Activated CD4-positive, alpha-beta memory T cell treated with anti-CD3 and anti-CD28 coated beads, Interleukin-2, amount 10 ng/mL, durations not matched to agents 7 days and 5 days (primary cell): ENCODE measurements around the gene FAM98C. TPM values are rescaled to one million over a fixed set of nuclear protein-coding genes. Genes with fewer than 3 reads are reported as not detected.

Experiments used
- CTCF ChIA-PET: fragments of 350-600 bp; sonication (Branson Sonifier 250); formaldehyde crosslinking; loops from one replicate; lab custom pipeline; 2021; ENCODE audit warnings: antibody characterized with exemption, inconsistent platforms; lab: Charles Lee
- POLR2A ChIA-PET: fragments of 350-600 bp; sonication (Branson Sonifier 250); formaldehyde crosslinking; loops from one replicate; lab custom pipeline; 2021; ENCODE audit warnings: antibody characterized with exemption; lab: Charles Lee
- DNase-seq: peaks from one replicate; pipeline ENCODE4 v3.0.0-alpha.2; 2020
- H3K27ac Mint-ChIP-seq: one replicate; pipeline ENCODE4 v1.8.0; 2021; ENCODE audit warnings: mild to moderate bottlenecking, mixed read lengths
- H3K27me3 Mint-ChIP-seq: one replicate; pipeline ENCODE4 v1.8.0; 2021; ENCODE audit warnings: mixed read lengths
- H3K36me3 Mint-ChIP-seq: one replicate; pipeline ENCODE4 v1.8.0; 2021; ENCODE audit warnings: low read depth, mixed read lengths
- H3K4me1 Mint-ChIP-seq: one replicate; pipeline ENCODE4 v1.8.0; 2021; ENCODE audit warnings: mixed read lengths
- H3K4me3 Mint-ChIP-seq: one replicate; pipeline ENCODE4 v1.8.0; 2021; ENCODE audit warnings: mild to moderate bottlenecking, mixed read lengths
- H3K9me3 Mint-ChIP-seq: one replicate; pipeline ENCODE4 v1.8.0; 2021; ENCODE audit warnings: mixed read lengths
- total RNA-seq, 2 experiments: library from RNA; stranded (reverse); gene quantifications; one replicate each; pipeline ENCODE4 v1.2.3, GENCODE V29; 2021

FAM98C gene
- total RNA-seq, 2 experiments from 2014 or later, result 34.7 to 36.5 TPM

DNA sequence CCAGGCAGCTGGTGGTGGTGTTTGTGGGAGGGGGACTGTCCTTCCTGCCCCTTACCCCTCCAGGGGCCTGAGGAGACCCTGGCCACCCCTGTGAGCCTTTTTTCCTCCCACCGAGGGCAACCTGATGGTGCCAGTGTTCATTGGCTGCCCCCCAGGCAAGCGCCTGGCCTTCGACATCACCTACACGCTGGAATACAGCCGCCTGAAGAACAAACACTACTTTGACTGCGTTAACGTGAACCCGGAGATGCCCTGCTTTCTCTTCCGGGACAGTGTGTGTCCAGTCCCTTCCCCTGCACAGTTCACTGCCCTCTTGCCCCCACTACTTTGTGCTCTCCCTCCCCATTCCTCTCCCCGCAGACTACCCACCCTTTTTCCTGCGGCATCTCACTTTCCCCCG lies 35.9 kb upstream of the FAM98C start:
- DNase-seq, result no peak
- Mint-ChIP-seq H3K36me3 (no peaks in the 10 kb centered on the region), H3K27me3 (peaks cover 9% of the 10 kb centered on the region), H3K4me1 (peaks cover 6% of the 10 kb centered on the region), H3K4me3 (no peak overlapping the region), H3K27ac (no peak overlapping the region), H3K9me3 (no peaks in the 10 kb centered on the region)
- POLR2A ChIA-PET, result no interaction called here
- CTCF ChIA-PET, result no interaction called here

DNA sequence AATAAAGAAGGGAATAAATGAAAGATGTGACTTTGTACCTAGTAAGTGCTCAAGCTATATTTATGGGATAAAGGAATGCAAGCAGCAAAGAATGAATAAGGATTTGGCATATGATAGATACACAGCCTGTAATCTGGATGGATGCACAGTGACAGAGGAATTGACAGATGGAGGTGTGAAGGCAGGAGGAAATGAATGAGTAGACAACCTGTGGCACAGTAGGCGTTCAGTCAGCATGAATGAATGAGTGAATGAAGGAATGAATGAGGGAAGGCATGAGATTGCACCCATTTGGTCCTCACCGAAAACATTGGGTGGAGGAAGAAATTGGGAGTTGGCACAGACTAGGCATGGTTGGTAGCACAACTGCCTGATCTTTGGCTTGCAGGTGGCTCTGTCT lies 33.3 kb upstream of the FAM98C start:
- Mint-ChIP-seq H3K9me3 (no peaks in the 10 kb centered on the region), H3K27ac (no peak overlapping the region), H3K4me3 (no peak overlapping the region), H3K36me3 (peaks cover under 1% of the 10 kb centered on the region), H3K27me3 (peaks cover 9% of the 10 kb centered on the region), H3K4me1 (peaks cover 6% of the 10 kb centered on the region)
- DNase-seq, result no peak
- POLR2A ChIA-PET, result no interaction called here
- CTCF ChIA-PET, result no interaction called here

- Mint-ChIP-seq H3K9me3 (no peaks in the 10 kb centered on the region), H3K4me3 (no peak overlapping the region), H3K4me1 (peaks cover 12% of the 10 kb centered on the region), H3K36me3 (peaks cover 7% of the 10 kb centered on the region), H3K27ac (no peak overlapping the region), H3K27me3 (peaks cover 9% of the 10 kb centered on the region)
- POLR2A ChIA-PET, result no interaction called here
- DNase-seq, result no peak
- CTCF ChIA-PET, result no interaction called here
Observed at GRCh38 chr19:38370299-38370698, 32.6 kb upstream of the FAM98C start.

DNA sequence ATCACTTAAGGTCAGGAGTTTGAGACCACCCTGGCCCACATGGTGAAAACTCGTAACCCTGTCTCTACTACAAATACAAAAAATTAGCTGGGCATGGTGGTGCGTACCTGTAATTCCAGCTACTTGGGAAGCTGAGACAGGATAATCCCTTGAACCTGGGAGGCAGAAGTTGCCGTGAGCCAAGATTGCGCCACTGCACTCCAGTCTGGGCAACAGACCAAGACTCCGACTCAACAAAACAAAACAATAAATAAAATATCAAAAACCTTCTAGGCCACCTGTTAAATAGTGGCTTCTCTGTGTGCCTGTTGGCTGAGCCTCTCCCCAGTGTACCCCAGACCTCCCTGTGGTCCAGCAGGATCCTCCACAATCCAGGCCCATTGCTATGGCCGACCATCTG lies 31.8 kb upstream of the FAM98C start:
- POLR2A ChIA-PET, result no interaction called here
- no peaks in the 10 kb centered on the region for H3K9me3 Mint-ChIP-seq
- no peak overlapping the region for H3K27ac Mint-ChIP-seq
- H3K4me1 Mint-ChIP-seq, result peaks cover 20% of the 10 kb centered on the region
- peaks cover 9% of the 10 kb centered on the region for H3K27me3 Mint-ChIP-seq
- no peak for DNase-seq
- no peak overlapping the region for H3K4me3 Mint-ChIP-seq
- peaks cover 11% of the 10 kb centered on the region for H3K36me3 Mint-ChIP-seq
- CTCF ChIA-PET, result no interaction called here

DNA sequence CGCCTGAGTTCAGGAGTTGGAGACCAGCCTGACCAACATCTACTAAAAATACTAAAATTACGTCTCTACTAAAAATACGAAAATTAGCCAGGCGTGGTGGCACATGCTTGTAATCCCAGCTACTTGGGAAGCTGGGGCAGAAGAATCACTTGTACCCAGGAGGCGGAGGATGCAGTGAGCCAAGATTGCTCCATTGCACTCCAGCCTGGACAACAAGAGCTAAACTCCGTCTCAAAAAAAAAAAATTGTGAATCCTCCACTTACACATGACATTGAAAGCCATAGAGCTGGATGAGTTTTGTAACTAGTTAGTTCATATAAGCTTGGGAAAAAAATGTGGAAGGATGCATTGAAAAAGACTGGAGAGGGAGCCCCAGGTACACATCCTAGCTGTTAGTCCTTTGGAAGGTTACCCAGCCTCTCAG lies 29.0 kb upstream of the FAM98C start:
- H3K9me3 Mint-ChIP-seq, result no peaks in the 10 kb centered on the region
- H3K4me1 Mint-ChIP-seq, result peaks cover 30% of the 10 kb centered on the region
- H3K27ac Mint-ChIP-seq, result peak overlapping the region; percentile 92
- CTCF ChIA-PET, result interaction anchor here (0.7 to 3.2 kb wide), 20 partner anchors 10 to 558 kb away, joined by 3 to 45 read pairs (median 4); partner anchors contain the start of genes CATSPERG, EIF3K, FAM98C and GGN
- peak overlapping the region; percentile 97 for H3K4me3 Mint-ChIP-seq
- POLR2A ChIA-PET, result interaction anchor here (0.7 to 2.9 kb wide), 30 partner anchors 9 to 556 kb away, joined by 3 to 31 read pairs (median 4); partner anchors contain the start of genes ACTN4, CATSPERG, ECH1 and FAM98C
- DNase-seq, result no peak
- H3K36me3 Mint-ChIP-seq, result peaks cover 18% of the 10 kb centered on the region
- peaks cover 9% of the 10 kb centered on the region for H3K27me3 Mint-ChIP-seq

DNA sequence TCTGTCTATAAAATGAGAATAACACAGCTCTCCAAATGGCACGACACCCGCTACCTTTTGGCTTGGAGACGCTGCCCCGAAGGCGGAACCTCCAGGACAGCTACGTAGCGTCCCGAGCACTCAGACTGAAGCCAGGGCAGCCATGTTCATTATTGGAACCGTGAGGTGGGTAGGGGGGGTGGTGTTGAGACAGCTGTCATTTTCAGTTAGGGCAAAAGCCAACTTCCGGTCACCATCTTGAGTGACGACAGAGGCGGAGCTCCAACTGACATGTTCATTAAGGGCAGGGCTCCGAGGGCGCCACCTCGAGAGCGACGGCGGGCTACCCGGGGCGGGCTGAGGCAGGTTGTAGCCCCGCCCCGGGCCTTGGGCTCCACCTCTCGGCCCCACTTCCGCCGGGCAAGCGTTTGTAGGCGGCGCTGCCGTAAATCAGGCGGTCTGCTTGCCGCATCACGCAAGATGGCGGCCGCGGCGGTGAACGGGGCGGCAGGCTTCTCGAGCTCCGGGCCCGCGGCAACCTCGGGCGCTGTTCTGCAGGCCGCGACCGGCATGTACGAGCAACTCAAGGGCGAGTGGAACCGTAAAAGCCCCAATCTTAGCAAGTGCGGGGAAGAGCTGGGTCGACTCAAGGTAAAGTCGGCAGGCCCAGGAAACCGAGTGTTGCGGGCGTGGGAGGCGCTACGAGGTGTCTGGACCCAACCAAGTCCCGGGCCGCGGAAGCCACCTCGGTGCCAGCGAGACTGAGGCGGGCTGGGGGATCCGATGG lies 28.4 kb upstream of the FAM98C start, which contains the start of gene PSMD8:
TSS of gene PSMD8 (plus strand) at position 240 of the 766 bp plus-strand sequence. CDS start at position 271, 31 bp downstream.
- H3K36me3 Mint-ChIP-seq, result peaks cover 24% of the 10 kb centered on the region
- peak within 1 kb of the TSS; percentile 92 for H3K27ac Mint-ChIP-seq
- peaks cover 9% of the 10 kb centered on the region for H3K27me3 Mint-ChIP-seq
- H3K4me3 Mint-ChIP-seq, result peak within 1 kb of the TSS; percentile 97
- H3K9me3 Mint-ChIP-seq, result no peaks in the 10 kb centered on the region
- peaks cover 30% of the 10 kb centered on the region for H3K4me1 Mint-ChIP-seq
- ChIA-PET POLR2A (interaction anchor here (0.6 to 2.9 kb wide), 34 partner anchors 9 to 1070 kb away, joined by 3 to 31 read pairs (median 4); partner anchors contain the start of genes ACTN4, CATSPERG, ECH1 and FAM98C), CTCF (interaction anchor here (0.7 to 3.2 kb wide), 20 partner anchors 9 to 557 kb away, joined by 3 to 45 read pairs (median 4); partner anchors contain the start of genes CATSPERG, EIF3K, FAM98C and GGN)
- DNase-seq, result peak; percentile 99

- no peak for DNase-seq
- Mint-ChIP-seq H3K27me3 (peaks cover 9% of the 10 kb centered on the region), H3K36me3 (peaks cover 28% of the 10 kb centered on the region), H3K4me3 (peak overlapping the region; percentile 97), H3K4me1 (peaks cover 30% of the 10 kb centered on the region), H3K9me3 (no peaks in the 10 kb centered on the region), H3K27ac (peak overlapping the region; percentile 92)
- CTCF ChIA-PET, result interaction anchor here (1.3 to 3.2 kb wide), 4 partner anchors 13 to 233 kb away, joined by 3 to 45 read pairs (median 26); partner anchors contain the start of genes CATSPERG, FAM98C, GGN and SPRED3
- POLR2A ChIA-PET, result interaction anchor here (1.0 to 2.9 kb wide), 16 partner anchors 10 to 555 kb away, joined by 3 to 31 read pairs (median 8); partner anchors contain the start of genes CATSPERG, ECH1, FAM98C and GGN
Observed at GRCh38 chr19:38375098-38375493, 27.8 kb upstream of the FAM98C start.

GRCh38 chr19:38375748-38376147 lies 27.1 kb upstream of the FAM98C start:
- POLR2A ChIA-PET, result interaction anchor here (1.1 to 2.9 kb wide), 4 partner anchors 9 to 40 kb away, joined by 3 to 16 read pairs (median 6); partner anchors contain the start of gene GGN
- H3K4me1 Mint-ChIP-seq, result peaks cover 30% of the 10 kb centered on the region
- H3K36me3 Mint-ChIP-seq, result peaks cover 32% of the 10 kb centered on the region
- H3K4me3 Mint-ChIP-seq, result peak overlapping the region; percentile 97
- H3K27ac Mint-ChIP-seq, result peak overlapping the region; percentile 92
- CTCF ChIA-PET, result interaction anchor here (0.6 to 3.2 kb wide), 4 partner anchors 9 to 555 kb away, joined by 3 to 32 read pairs (median 4); partner anchors contain the start of genes FAM98C, MRPS12 and SARS2
- no peak for DNase-seq
- H3K27me3 Mint-ChIP-seq, result peaks cover 4% of the 10 kb centered on the region
- H3K9me3 Mint-ChIP-seq, result no peaks in the 10 kb centered on the region

DNA sequence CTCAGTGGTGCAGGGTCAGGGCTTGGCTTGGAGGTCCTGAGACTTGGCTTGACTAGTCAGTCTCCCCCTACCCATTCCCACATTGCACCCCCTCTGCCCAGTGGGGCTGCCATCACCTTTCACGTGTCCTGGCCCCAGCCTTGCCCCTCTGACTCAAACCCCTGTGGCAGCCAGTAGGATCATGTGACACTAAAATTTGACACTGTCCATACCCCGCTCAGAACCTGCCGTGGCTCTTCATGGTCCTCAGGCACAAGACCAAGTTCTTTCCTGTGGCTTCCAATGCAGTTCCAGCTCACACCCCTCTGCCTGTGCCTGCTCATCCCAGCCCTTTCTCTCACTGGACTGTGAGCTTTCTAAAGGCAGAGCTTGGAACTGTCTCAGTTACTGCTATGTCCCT lies 26.3 kb upstream of the FAM98C start:
- H3K36me3 Mint-ChIP-seq, result peaks cover 40% of the 10 kb centered on the region
- ChIA-PET CTCF (interaction anchor here (1.2 kb wide), 1 partner anchor 8 kb away, joined by 3 read pairs; no protein-coding TSS in a partner anchor), POLR2A (interaction anchor here (1.1 to 2.9 kb wide), 4 partner anchors 8 to 40 kb away, joined by 3 to 16 read pairs (median 6); partner anchors contain the start of gene GGN)
- peak overlapping the region; percentile 3 for H3K27ac Mint-ChIP-seq
- H3K27me3 Mint-ChIP-seq, result peaks cover 4% of the 10 kb centered on the region
- H3K9me3 Mint-ChIP-seq, result no peaks in the 10 kb centered on the region
- H3K4me3 Mint-ChIP-seq, result peak overlapping the region; percentile 97
- peaks cover 30% of the 10 kb centered on the region for H3K4me1 Mint-ChIP-seq
- no peak for DNase-seq

DNA sequence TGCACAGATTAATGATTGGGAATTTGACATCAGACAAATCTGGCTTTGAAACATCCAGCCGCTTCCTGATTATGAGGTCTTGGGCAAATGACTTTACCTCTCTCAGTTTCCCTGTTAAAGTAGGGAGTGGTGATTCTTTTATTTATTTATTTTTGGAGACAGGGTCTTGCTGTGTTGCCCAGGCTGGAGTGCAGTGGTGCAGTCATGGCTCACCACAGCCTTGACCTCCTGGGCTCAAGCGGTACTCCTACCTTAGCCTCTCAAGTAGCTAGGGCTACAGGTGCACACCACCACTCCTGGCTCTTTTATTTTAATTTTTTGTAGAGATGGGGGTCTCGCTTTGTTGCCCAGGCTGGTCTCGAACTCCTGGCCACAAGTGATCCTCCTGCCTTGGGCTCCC lies 25.8 kb upstream of the FAM98C start:
- POLR2A ChIA-PET, result no interaction called here
- peak overlapping the region; percentile 3 for H3K27ac Mint-ChIP-seq
- H3K9me3 Mint-ChIP-seq, result no peaks in the 10 kb centered on the region
- DNase-seq, result no peak
- H3K27me3 Mint-ChIP-seq, result no peaks in the 10 kb centered on the region
- peaks cover 30% of the 10 kb centered on the region for H3K4me1 Mint-ChIP-seq
- peak overlapping the region; percentile 97 for H3K4me3 Mint-ChIP-seq
- CTCF ChIA-PET, result interaction anchor here (1.2 kb wide), 1 partner anchor 142 kb away, joined by 5 read pairs; no protein-coding TSS in a partner anchor
- peaks cover 45% of the 10 kb centered on the region for H3K36me3 Mint-ChIP-seq

DNA sequence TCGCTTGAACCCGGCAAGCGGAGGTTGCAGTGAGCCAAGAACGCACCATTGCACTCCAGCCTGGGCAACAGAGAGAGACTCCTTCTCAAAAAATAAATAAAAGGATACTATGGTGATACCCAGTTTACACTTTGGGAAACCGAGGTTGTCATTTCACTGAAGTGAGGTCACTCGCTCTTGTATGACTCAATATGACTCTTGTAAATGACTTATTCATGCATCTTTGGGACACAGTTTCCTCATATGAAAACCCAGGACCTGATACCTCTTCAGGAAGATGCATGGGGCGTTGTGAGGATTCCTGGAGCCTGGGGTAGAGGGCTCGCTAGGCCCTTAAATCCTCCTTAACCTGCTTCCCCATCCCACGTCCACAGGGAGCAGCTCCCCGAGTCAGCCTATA lies 24.0 kb upstream of the FAM98C start:
- Mint-ChIP-seq H3K36me3 (peaks cover 57% of the 10 kb centered on the region), H3K27me3 (no peaks in the 10 kb centered on the region), H3K27ac (no peak overlapping the region), H3K4me1 (peaks cover 30% of the 10 kb centered on the region), H3K9me3 (no peaks in the 10 kb centered on the region), H3K4me3 (no peak overlapping the region)
- POLR2A ChIA-PET, result no interaction called here
- CTCF ChIA-PET, result no interaction called here
- DNase-seq, result no peak

GRCh38 chr19:38381138-38381537 lies 21.8 kb upstream of the FAM98C start:
- Mint-ChIP-seq H3K4me3 (no peak overlapping the region), H3K9me3 (no peaks in the 10 kb centered on the region), H3K36me3 (peaks cover 56% of the 10 kb centered on the region), H3K27ac (no peak overlapping the region), H3K27me3 (no peaks in the 10 kb centered on the region), H3K4me1 (peaks cover 16% of the 10 kb centered on the region)
- POLR2A ChIA-PET, result no interaction called here
- no peak for DNase-seq
- CTCF ChIA-PET, result no interaction called here

DNA sequence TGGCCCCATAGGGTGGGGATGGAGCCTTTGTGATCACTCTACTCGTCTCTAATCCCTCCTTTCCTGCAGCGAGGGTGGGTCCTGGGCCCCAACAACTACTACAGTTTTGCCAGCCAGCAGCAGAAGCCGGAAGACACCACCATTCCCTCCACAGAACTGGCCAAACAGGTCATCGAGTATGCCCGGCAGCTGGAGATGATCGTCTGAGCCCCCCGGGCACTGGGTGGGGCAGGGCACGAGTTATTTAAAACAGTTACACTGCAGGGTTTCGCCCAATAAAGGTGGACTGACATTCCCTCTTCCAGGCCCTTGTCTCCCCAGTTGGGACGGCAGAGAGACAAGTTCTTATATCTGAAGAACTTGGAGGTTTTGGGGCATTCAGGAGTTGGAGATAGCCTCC lies 19.7 kb upstream of the FAM98C start:
- no peak for DNase-seq
- Mint-ChIP-seq H3K9me3 (no peaks in the 10 kb centered on the region), H3K27me3 (peaks cover 8% of the 10 kb centered on the region), H3K4me1 (peaks cover 21% of the 10 kb centered on the region), H3K4me3 (no peak overlapping the region), H3K27ac (no peak overlapping the region), H3K36me3 (peaks cover 54% of the 10 kb centered on the region)
- ChIA-PET CTCF (interaction anchor here (0.5 kb wide), 1 partner anchor 140 kb away, joined by 4 read pairs; no protein-coding TSS in a partner anchor), POLR2A (no interaction called here)
